Measurements from ENCODE around the gene TTC23.

The TTC23 gene

GRCh38 chr15:99143242-99143641 lies 106.1 kb downstream of the TTC23 start:
- no peak overlapping the region for H3K4me3 ChIP-seq (ENCODE audit: low read depth, low read length)
- no peak for DNase-seq (ENCODE audit: low read depth)
- TF ChIP-seq CTCF (IDR thresholded peaks at IDR 0.05; ENCODE audit: low read depth, low read length) (no peak), MAX (IDR thresholded peaks at IDR 0.05; ENCODE audit: low read depth, low read length) (no peak), MYC (IDR thresholded peaks at IDR 0.05; ENCODE audit: low read depth, low read length) (no peak), POLR2A (IDR thresholded peaks at IDR 0.05; ENCODE audit: extremely low read depth, insufficient read length) (no peak)

- H3K4me3 ChIP-seq (ENCODE audit: low read depth, low read length): no peak overlapping the region
- TF ChIP-seq MAX (IDR thresholded peaks at IDR 0.05; ENCODE audit: low read depth, low read length): no peak
- TF ChIP-seq MYC (IDR thresholded peaks at IDR 0.05; ENCODE audit: low read depth, low read length): no peak
- no peak for TF ChIP-seq POLR2A (IDR thresholded peaks at IDR 0.05; ENCODE audit: extremely low read depth, insufficient read length)
- TF ChIP-seq CTCF (IDR thresholded peaks at IDR 0.05; ENCODE audit: low read depth, low read length): no peak
- no peak for DNase-seq (ENCODE audit: low read depth)
Measured at GRCh38 chr15:99142562-99142961, 106.8 kb downstream of the TTC23 start.

- no peak for TF ChIP-seq MAX (IDR thresholded peaks at IDR 0.05; ENCODE audit: low read depth, low read length)
- DNase-seq (ENCODE audit: low read depth): no peak
- H3K4me3 ChIP-seq (ENCODE audit: low read depth, low read length): no peak overlapping the region
Measured at GRCh38 chr15:99141943-99142342, 107.4 kb downstream of the TTC23 start.

- H3K4me3 ChIP-seq (ENCODE audit: low read depth, low read length): no peak overlapping the region
- DNase-seq (ENCODE audit: low read depth): no peak
- TF ChIP-seq POLR2A (IDR thresholded peaks at IDR 0.05; ENCODE audit: extremely low read depth, insufficient read length) (no peak), MAX (IDR thresholded peaks at IDR 0.05; ENCODE audit: low read depth, low read length) (no peak), MYC (IDR thresholded peaks at IDR 0.05; ENCODE audit: low read depth, low read length) (no peak), CTCF (IDR thresholded peaks at IDR 0.05; ENCODE audit: low read depth, low read length) (no peak)
Measured at GRCh38 chr15:99140590-99140989, 108.8 kb downstream of the TTC23 start.

- TF ChIP-seq MYC (IDR thresholded peaks at IDR 0.05; ENCODE audit: low read depth, low read length) (no peak), MAX (IDR thresholded peaks at IDR 0.05; ENCODE audit: low read depth, low read length) (no peak), CTCF (IDR thresholded peaks at IDR 0.05; ENCODE audit: low read depth, low read length) (no peak), POLR2A (IDR thresholded peaks at IDR 0.05; ENCODE audit: extremely low read depth, insufficient read length) (no peak)
- DNase-seq (ENCODE audit: low read depth): no peak
- no peak overlapping the region for H3K4me3 ChIP-seq (ENCODE audit: low read depth, low read length)
Measured at GRCh38 chr15:99139276-99139675, 110.1 kb downstream of the TTC23 start.

- TF ChIP-seq CTCF (IDR thresholded peaks at IDR 0.05; ENCODE audit: low read depth, low read length) (no peak), MYC (IDR thresholded peaks at IDR 0.05; ENCODE audit: low read depth, low read length) (no peak), MAX (IDR thresholded peaks at IDR 0.05; ENCODE audit: low read depth, low read length) (no peak), POLR2A (IDR thresholded peaks at IDR 0.05; ENCODE audit: extremely low read depth, insufficient read length) (no peak)
- H3K4me3 ChIP-seq (ENCODE audit: low read depth, low read length): no peak overlapping the region
- no peak for DNase-seq (ENCODE audit: low read depth)
Measured at GRCh38 chr15:99138491-99138982, 110.8 kb downstream of the TTC23 start.
